Tibial nerve (tissue), 4 donors: Measurements from ENCODE around the gene CFAP69. TPM values are rescaled to one million over a fixed set of nuclear protein-coding genes. Genes with fewer than 3 reads are reported as not detected.

Source experiments
- DNase-seq, 2 donors: peaks; one replicate each; pipeline ENCODE4 v3.0.0-alpha.2; 2019; ENCODE audit warnings: low spot score in 2 of 2
- H3K27ac ChIP-seq, 4 donors: fragments of 200-600 bp; sonication (generic) in 3 of 4; one replicate each; pipeline ENCODE4 v1.5.1; 2017 to 2019; ENCODE audit warnings: mild to moderate bottlenecking in 1 of 4
- H3K27me3 ChIP-seq, 2 donors: fragments of 200-600 bp; sonication (generic) in 1 of 2; one replicate each; pipeline versions ENCODE4 v1.5.1 to v1.6.0; 2017 to 2019
- H3K36me3 ChIP-seq, 3 donors: fragments of 200-600 bp; sonication (generic); one replicate each; pipeline ENCODE4 v1.5.1; 2018 to 2019
- H3K4me1 ChIP-seq, 4 donors: fragments of 200-600 bp; sonication (generic) in 3 of 4; one replicate each; pipeline ENCODE4 v1.5.1; 2017 to 2019
- H3K4me3 ChIP-seq, 4 donors: fragments of 200-600 bp; sonication (generic) in 3 of 4; one replicate each; pipeline ENCODE4 v1.5.1; 2017 to 2019; ENCODE audit warnings: mild to moderate bottlenecking in 1 of 4, moderate library complexity in 1 of 4
- H3K9me3 ChIP-seq, 4 donors: fragments of 200-600 bp; sonication (generic) in 3 of 4; one replicate each; pipeline ENCODE4 v1.5.1; 2017 to 2019
- EP300 ChIP-seq, 2 donors: sonication (generic); formaldehyde crosslinking; IDR thresholded peaks; one replicate each; pipeline ENCODE4 v1.6.1; 2017; ENCODE audit warnings: antibody characterized with exemption in 2 of 2, mild to moderate bottlenecking in 1 of 2
- POLR2A ChIP-seq, 2 donors: fragments of 450-650 bp; IDR thresholded peaks; one replicate each; pipeline ENCODE4 v1.6.1; 2017; ENCODE audit warnings: antibody characterized with exemption in 2 of 2, mild to moderate bottlenecking in 2 of 2, moderate library complexity in 2 of 2
- WGBS, 2 donors: methylation state at CpG; one replicate each; pipeline ENCODE4 v1.1.5; 2018; 5-methylcytosine and 5-hydroxymethylcytosine counted together
- total RNA-seq, 4 donors: library from RNA; depleted of rRNA; stranded (reverse); fragments of >200 nt; gene quantifications; one replicate each; pipeline ENCODE4 v1.1.0, GENCODE V29; 2016
- TF ChIP-seq, protein P1 (sequence below), 5 experiments: fragments of 200-600 bp in 3 of 5; fragments of 450-650 bp in 2 of 5; sonication (generic) in 3 of 5; IDR thresholded peaks; one replicate each; pipeline ENCODE4 v1.5.1; 2016 to 2019; ENCODE audit warnings: antibody characterized with exemption in 5 of 5, mild to moderate bottlenecking in 3 of 5, moderate library complexity in 2 of 5

The CFAP69 gene
- total RNA-seq, 4 donors from 2014 or later: 18.9 to 51.1 (median 22.0) TPM

- no peaks in the 10 kb centered on the region for H3K4me1 ChIP-seq
- TF ChIP-seq, protein P1, sequence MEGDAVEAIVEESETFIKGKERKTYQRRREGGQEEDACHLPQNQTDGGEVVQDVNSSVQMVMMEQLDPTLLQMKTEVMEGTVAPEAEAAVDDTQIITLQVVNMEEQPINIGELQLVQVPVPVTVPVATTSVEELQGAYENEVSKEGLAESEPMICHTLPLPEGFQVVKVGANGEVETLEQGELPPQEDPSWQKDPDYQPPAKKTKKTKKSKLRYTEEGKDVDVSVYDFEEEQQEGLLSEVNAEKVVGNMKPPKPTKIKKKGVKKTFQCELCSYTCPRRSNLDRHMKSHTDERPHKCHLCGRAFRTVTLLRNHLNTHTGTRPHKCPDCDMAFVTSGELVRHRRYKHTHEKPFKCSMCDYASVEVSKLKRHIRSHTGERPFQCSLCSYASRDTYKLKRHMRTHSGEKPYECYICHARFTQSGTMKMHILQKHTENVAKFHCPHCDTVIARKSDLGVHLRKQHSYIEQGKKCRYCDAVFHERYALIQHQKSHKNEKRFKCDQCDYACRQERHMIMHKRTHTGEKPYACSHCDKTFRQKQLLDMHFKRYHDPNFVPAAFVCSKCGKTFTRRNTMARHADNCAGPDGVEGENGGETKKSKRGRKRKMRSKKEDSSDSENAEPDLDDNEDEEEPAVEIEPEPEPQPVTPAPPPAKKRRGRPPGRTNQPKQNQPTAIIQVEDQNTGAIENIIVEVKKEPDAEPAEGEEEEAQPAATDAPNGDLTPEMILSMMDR (IDR thresholded peaks at IDR 0.05): no peak
- TF ChIP-seq EP300 (IDR thresholded peaks at IDR 0.05): no peak
- no peak for TF ChIP-seq POLR2A (IDR thresholded peaks at IDR 0.05)
- H3K36me3 ChIP-seq: no peaks in the 10 kb centered on the region
- DNase-seq: no peak
- H3K4me3 ChIP-seq: no peak overlapping the region
- WGBS, 2 donors: 75 to 80% methylated on average over 1 of the region's 1 CpG
- H3K27ac ChIP-seq: no peak overlapping the region
- no peaks in the 10 kb centered on the region for H3K27me3 ChIP-seq
- H3K9me3 ChIP-seq: no peaks in the 10 kb centered on the region
These were observed 6.4 kb upstream of the CFAP69 start for GRCh38 chr7:90238583-90238982.

- Histone ChIP-seq H3K27ac (no peak overlapping the region), H3K4me1 (peaks cover 0 to 2% (median 0%) of the 10 kb centered on the region in 4 donors), H3K9me3 (no peaks in the 10 kb centered on the region), H3K27me3 (no peaks in the 10 kb centered on the region), H3K36me3 (no peaks in the 10 kb centered on the region), H3K4me3 (no peak overlapping the region)
- no peak for DNase-seq
- WGBS, 2 donors: 95 to 96% methylated on average over 3 of the region's 3 CpGs
- TF ChIP-seq POLR2A (IDR thresholded peaks at IDR 0.05) (no peak), EP300 (IDR thresholded peaks at IDR 0.05) (no peak)
- TF ChIP-seq, protein P1 (IDR thresholded peaks at IDR 0.05): no peak
These were observed 5.9 kb upstream of the CFAP69 start for GRCh38 chr7:90239050-90239449.

DNA sequence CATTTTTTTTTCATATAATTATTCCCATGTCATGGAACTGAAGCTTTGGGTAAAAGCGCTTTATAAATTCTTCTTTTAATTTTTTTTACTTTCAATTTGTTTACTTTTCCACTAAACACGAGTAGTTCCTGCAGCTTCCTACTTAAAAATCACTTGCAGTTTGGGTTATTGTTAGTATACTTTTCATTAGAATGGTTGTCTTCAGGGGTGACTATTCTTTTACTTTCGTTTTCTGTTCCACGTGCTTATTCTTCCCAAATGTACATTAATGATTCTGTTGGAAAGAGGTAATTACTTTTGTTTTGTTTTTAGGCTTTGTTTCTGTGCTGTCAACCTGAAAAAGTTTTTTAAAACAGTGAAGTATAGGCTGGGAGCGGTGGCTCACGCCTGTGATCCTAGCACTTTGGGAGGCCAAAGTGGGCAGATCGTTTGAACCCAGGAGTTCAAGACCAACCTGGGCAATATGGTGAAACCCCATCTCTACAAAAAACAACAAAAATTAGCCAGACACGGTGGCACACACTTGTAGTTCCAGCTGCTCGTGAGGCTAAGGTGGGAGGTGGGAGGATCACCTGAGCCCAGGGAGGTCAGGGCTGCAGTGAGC is 5.2 kb upstream of the CFAP69 start:
- Histone ChIP-seq H3K27me3 (no peaks in the 10 kb centered on the region), H3K36me3 (no peaks in the 10 kb centered on the region), H3K4me3 (no peak overlapping the region), H3K4me1 (peaks cover 0 to 8% (median 2%) of the 10 kb centered on the region in 4 donors), H3K9me3 (no peaks in the 10 kb centered on the region), H3K27ac (no peak overlapping the region)
- no peak for TF ChIP-seq POLR2A (IDR thresholded peaks at IDR 0.05)
- no peak for TF ChIP-seq EP300 (IDR thresholded peaks at IDR 0.05)
- TF ChIP-seq, protein P1 (IDR thresholded peaks at IDR 0.05): no peak
- 79 to 82% methylated on average over 9 of the region's 9 CpGs for WGBS, 2 donors
- DNase-seq: no peak

DNA sequence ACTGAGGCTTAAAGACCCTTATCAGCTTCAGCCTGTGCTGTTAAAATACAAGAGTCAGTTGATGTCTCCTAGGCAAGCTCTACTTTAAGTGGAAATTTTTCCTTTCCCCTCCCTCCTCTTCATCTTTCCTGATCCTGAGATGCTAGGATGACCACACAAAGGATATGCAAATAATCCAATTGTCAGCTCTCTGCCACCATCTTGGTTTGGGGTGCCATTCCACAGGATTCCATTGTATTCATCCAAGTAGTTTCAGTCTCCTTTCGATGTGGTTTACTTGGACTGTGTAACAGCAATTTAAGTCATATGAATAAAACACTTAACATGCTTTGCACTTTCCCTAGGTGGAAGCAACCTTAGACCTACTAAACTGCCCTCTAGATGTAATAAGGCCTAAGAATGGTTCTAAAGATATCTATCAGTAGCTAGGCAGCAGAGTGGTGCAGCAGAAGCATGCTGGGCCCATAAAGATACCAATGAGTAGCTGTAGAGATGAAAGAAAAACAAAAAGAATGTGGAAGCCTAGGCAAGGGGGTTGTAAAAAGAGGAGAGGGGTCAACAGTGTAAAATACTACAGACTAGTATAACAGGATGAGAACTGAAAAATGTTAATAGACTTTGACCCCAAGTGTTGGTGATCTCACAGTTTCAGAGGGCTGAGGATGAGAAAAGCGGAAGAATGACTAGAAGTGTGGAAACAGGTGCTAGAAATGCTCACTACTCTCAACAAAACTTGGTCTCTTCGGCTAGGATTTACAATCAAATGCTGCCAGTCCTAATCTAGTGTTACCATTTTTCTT is 2.4 kb upstream of the CFAP69 start:
- Histone ChIP-seq H3K4me3 (no peak overlapping the region), H3K27me3 (no peaks in the 10 kb centered on the region), H3K4me1 (peaks cover 0 to 15% (median 5%) of the 10 kb centered on the region in 4 donors), H3K9me3 (no peaks in the 10 kb centered on the region), H3K36me3 (no peaks in the 10 kb centered on the region), H3K27ac (no peak overlapping the region)
- TF ChIP-seq POLR2A (IDR thresholded peaks at IDR 0.05): no peak
- WGBS, 2 donors: 61 to 69% methylated on average over 3 of the region's 3 CpGs
- no peak for DNase-seq

DNA sequence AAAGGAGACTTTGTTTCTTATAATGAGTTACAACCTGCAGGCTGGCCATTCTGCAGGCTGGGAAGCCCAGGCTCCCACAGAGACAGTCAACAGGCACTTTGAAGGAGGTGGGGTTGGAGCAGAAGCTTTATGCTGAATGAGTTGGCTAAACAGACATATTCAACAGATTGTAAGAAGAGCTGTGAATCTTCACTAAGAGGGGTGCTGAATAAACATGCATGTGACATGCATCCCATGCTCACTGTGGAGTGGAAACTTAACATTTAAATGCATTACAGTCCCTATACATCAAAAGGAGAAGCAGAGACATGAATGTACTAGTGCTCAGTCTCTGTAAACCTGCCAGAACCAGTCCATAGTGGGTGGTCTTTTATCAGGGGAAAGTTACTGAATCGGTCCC is 1.4 kb upstream of the CFAP69 start:
- no peaks in the 10 kb centered on the region for H3K9me3 ChIP-seq
- H3K36me3 ChIP-seq: no peaks in the 10 kb centered on the region
- no peak for DNase-seq
- H3K4me3 ChIP-seq: no peak overlapping the region
- WGBS, 2 donors: 21 to 22% methylated on average over 1 of the region's 1 CpG
- TF ChIP-seq POLR2A (IDR thresholded peaks at IDR 0.05) (no peak), EP300 (IDR thresholded peaks at IDR 0.05) (no peak)
- TF ChIP-seq, protein P1 (IDR thresholded peaks at IDR 0.05): no peak
- no peaks in the 10 kb centered on the region for H3K27me3 ChIP-seq
- H3K4me1 ChIP-seq: peaks cover 0 to 15% (median 5%) of the 10 kb centered on the region in 4 donors
- no peak overlapping the region for H3K27ac ChIP-seq
